Measurements from ENCODE around the gene ANKRD65. TPM values are rescaled to one million over a fixed set of nuclear protein-coding genes. Genes with fewer than 3 reads are reported as not detected.

Gene ANKRD65
- total RNA-seq, 1 donor from 2014 or later, result 38.4 TPM

DNA sequence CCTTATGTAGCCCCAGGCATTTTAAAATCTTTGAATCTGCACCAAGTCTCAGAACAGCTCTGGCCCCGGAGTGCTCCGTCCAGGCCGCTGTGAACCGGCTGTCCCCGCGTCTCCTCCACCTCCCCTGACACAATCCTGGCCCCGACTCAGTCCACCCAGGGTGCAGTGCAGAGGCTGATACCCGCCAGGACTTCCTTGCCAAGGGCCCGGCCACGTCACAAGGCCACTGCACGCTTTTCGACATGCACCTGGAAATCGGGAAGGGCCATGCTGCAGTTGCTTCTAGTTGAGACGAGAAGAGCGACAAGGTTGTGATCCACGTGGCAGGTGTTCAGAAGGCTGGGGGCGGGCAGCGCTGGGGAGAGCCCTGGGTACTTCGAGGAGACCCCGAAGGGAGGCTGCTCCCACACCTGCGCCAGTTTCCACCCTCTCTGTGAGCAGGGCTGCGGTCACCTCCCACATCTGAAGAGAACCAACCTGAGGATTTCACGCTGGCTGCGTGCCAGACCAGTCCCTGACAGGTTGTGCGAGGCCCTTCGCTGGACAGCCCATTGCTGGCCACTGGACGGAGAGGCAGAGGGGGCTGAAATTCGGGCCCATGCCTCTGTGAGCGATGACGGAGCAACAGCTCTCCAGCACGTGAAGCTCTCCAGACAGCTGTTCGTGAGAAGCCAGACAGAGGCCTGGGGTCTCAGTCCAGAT lies 21.1 kb upstream of the ANKRD65 start:
- no peak for DNase-seq
- no peaks in the 10 kb centered on the region for H3K36me3 Mint-ChIP-seq (ENCODE audit: unreplicated experiment)
- H3K4me3 Mint-ChIP-seq (ENCODE audit: unreplicated experiment), result no peak overlapping the region

GRCh38 chr1:1441002-1441888 lies 20.2 kb upstream of the ANKRD65 start:
- Mint-ChIP-seq H3K9me3 (ENCODE audit: unreplicated experiment) (peaks cover 3% of the 10 kb centered on the region), H3K4me1 (ENCODE audit: low read depth, unreplicated experiment) (peaks cover 4% of the 10 kb centered on the region), H3K27ac (ENCODE audit: unreplicated experiment) (no peak overlapping the region), H3K36me3 (ENCODE audit: unreplicated experiment) (no peaks in the 10 kb centered on the region), H3K4me3 (ENCODE audit: unreplicated experiment) (no peak overlapping the region), H3K27me3 (ENCODE audit: unreplicated experiment) (peaks cover 8% of the 10 kb centered on the region)
- peak; percentile 66 for DNase-seq
- TF ChIP-seq, protein P1, sequence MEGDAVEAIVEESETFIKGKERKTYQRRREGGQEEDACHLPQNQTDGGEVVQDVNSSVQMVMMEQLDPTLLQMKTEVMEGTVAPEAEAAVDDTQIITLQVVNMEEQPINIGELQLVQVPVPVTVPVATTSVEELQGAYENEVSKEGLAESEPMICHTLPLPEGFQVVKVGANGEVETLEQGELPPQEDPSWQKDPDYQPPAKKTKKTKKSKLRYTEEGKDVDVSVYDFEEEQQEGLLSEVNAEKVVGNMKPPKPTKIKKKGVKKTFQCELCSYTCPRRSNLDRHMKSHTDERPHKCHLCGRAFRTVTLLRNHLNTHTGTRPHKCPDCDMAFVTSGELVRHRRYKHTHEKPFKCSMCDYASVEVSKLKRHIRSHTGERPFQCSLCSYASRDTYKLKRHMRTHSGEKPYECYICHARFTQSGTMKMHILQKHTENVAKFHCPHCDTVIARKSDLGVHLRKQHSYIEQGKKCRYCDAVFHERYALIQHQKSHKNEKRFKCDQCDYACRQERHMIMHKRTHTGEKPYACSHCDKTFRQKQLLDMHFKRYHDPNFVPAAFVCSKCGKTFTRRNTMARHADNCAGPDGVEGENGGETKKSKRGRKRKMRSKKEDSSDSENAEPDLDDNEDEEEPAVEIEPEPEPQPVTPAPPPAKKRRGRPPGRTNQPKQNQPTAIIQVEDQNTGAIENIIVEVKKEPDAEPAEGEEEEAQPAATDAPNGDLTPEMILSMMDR (IDR thresholded peaks at IDR 0.05; ENCODE audit: partially characterized antibody, unreplicated experiment), result peak; percentile 70

More for the DNA sequence above, 21.1 kb upstream of the ANKRD65 start:
- no peak overlapping the region for H3K27ac Mint-ChIP-seq (ENCODE audit: unreplicated experiment)
- peaks cover 8% of the 10 kb centered on the region for H3K27me3 Mint-ChIP-seq (ENCODE audit: unreplicated experiment)
- H3K4me1 Mint-ChIP-seq (ENCODE audit: low read depth, unreplicated experiment), result peaks cover 2% of the 10 kb centered on the region
- TF ChIP-seq, protein P1 (IDR thresholded peaks at IDR 0.05; ENCODE audit: partially characterized antibody, unreplicated experiment), result no peak
- peaks cover 3% of the 10 kb centered on the region for H3K9me3 Mint-ChIP-seq (ENCODE audit: unreplicated experiment)

DNA sequence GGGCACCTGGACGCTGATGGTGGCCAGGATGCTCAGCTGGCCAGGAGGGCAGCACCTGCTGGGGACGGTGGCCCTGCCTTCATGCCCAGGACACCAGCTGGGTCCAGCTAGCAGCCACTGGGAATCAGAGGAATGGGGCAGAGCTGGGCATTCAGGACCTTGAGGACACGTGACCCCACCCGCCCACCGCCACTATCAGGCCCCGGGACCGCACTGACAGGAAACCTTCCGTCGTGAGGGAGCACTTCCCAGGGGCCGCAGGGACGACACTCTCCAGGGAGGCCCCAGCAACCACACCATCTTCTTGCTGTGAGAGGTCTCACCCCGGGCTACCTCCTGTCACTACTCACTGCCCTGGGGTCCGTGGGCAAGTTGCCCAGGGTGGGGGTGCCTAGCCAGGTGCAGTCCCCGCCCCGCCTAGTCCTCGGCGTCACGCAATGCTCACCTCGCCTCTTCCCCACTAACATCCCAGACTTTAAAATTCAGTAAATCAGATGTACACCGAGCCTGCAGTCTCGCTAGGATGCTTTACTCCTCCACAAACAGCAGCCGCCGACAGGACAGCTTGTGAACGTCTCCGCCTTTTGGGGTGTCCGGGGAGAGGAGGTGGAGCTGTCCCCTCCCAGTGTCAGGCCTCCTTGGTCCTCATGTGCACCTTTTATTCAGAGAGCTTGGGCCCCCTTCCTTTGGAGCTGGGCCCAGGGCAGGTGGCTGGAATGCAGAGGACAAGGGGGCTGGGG lies 19.4 kb upstream of the ANKRD65 start:
- H3K4me1 Mint-ChIP-seq (ENCODE audit: low read depth, unreplicated experiment), result peaks cover 5% of the 10 kb centered on the region
- peaks cover 8% of the 10 kb centered on the region for H3K27me3 Mint-ChIP-seq (ENCODE audit: unreplicated experiment)
- H3K9me3 Mint-ChIP-seq (ENCODE audit: unreplicated experiment), result peaks cover 3% of the 10 kb centered on the region
- no peak overlapping the region for H3K4me3 Mint-ChIP-seq (ENCODE audit: unreplicated experiment)
- TF ChIP-seq, protein P1 (IDR thresholded peaks at IDR 0.05; ENCODE audit: partially characterized antibody, unreplicated experiment), result no peak
- H3K36me3 Mint-ChIP-seq (ENCODE audit: unreplicated experiment), result no peaks in the 10 kb centered on the region
- no peak for DNase-seq
- no peak overlapping the region for H3K27ac Mint-ChIP-seq (ENCODE audit: unreplicated experiment)

- Mint-ChIP-seq H3K27ac (ENCODE audit: unreplicated experiment) (no peak overlapping the region), H3K36me3 (ENCODE audit: unreplicated experiment) (no peaks in the 10 kb centered on the region), H3K9me3 (ENCODE audit: unreplicated experiment) (peaks cover 3% of the 10 kb centered on the region), H3K4me3 (ENCODE audit: unreplicated experiment) (no peak overlapping the region), H3K4me1 (ENCODE audit: low read depth, unreplicated experiment) (peaks cover 7% of the 10 kb centered on the region), H3K27me3 (ENCODE audit: unreplicated experiment) (peaks cover 12% of the 10 kb centered on the region)
- DNase-seq, result no peak
- TF ChIP-seq, protein P1 (IDR thresholded peaks at IDR 0.05; ENCODE audit: partially characterized antibody, unreplicated experiment), result no peak
These were observed 18.6 kb upstream of the ANKRD65 start for GRCh38 chr1:1439546-1440261.
